Femur (tissue), 1 donor: ENCODE data around the gene COL11A2.

Experiments used
- DNase-seq: peaks from one replicate; pipeline ENCODE4 v3.0.0-alpha.2; 2017

The COL11A2 gene

DNA sequence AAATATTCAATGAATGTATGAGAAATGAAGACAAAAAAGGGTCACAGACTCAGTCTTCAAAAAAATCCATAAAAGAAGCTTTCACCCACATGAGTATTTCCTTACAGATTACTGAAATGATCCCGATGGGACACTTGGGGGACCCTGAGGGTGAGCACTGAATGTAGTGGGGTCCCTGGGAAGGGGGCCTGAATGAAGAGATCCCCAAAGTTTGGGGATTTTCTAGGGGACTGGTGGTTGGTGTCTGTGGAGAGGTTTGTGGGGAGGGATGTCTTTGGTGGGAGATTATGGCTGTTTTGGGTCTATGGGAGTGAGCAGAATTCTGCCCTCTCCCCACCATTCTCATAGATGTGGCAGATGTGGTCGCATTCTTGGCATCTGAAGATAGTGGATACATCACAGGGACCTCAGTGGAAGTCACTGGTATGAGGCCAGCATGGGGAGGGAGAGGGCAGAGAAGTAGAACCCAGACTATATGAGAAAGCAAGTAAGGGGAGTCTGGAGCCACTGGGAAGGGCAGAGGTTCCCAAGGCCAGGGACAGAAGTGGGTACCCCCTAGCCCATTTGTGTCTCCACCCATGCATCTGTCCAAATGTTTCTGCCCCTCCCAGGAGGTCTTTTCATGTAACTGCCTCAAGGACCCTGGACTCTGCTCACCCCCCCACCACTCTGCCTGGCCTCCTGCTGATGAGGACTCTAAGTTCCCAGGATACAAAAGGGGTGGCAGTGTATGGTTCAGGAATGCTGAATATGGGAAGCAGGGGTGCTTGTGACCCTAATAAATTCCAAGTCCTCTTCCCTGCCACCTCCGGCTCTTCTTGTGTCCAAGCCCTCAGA lies 14.0 kb upstream of the COL11A2 start:
- DNase-seq, result no peak

DNA sequence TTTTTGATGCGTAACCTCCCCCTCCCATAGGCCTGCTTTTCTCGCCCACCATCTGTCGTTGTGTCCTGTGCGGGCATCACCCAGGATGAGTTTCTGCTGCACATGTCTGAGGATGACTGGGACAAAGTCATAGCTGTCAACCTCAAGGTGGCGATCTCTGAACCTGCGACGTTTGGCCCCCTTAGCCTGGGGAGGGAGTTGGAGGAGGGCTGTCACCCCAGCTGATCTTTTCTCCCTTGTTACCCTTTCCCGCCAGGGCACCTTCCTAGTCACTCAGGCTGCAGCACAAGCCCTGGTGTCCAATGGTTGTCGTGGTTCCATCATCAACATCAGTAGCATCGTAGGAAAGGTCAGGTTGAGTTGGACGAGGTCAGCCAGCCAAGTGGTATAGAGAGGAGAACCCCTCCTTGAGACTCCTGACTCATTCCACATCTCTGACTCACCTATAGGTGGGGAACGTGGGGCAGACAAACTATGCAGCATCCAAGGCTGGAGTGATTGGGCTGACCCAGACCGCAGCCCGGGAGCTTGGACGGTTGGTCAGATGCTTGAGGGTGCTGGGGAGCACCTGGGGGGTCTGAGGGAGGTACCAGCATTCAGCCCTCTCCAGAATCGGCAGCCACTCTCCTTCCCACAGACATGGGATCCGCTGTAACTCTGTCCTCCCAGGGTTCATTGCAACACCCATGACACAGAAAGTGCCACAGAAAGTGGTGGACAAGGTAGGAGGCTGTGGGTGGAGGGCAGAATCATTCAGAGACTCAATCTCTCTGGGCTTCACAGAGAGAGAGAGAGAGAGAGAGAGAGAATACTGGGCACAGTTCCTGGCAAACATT lies 13.1 kb upstream of the COL11A2 start:
- no peak for DNase-seq

DNA sequence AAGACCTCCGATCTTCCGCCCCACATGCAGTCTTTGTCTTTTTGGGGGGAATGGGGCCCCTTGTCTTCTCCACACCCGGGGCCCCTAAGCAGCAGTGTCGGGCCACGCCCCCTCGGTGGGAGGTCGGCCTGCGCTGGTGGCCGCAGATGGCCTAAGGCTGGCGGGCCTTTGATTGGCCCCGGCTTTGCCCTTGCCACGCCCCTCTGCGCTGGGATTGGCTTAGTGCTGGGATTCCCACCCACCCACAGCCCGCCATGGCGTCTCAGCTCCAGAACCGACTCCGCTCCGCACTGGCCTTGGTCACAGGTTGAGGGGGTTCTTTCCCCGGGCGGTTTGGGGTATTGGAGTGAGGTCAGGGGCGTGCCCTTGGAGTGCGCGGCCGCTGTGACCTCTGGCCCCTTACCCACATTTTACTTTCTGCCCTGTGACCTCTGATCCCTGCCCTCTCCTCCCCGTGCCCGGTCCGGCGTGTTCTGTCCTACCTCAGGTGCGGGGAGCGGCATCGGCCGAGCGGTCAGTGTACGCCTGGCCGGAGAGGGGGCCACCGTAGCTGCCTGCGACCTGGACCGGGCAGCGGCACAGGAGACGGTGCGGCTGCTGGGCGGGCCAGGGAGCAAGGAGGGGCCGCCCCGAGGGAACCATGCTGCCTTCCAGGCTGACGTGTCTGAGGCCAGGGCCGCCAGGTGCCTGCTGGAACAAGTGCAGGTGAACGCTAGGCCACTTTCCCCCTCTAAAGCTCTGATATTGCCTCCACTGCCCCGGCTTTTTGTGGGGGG lies 12.3 kb upstream of the COL11A2 start, which contains the start of gene HSD17B8:
Gene HSD17B8, plus strand, starts transcription at position 241 of the 776 bp plus-strand sequence. Its CDS starts 14 bp downstream, at position 255.
- DNase-seq, result peak; percentile 96

DNA sequence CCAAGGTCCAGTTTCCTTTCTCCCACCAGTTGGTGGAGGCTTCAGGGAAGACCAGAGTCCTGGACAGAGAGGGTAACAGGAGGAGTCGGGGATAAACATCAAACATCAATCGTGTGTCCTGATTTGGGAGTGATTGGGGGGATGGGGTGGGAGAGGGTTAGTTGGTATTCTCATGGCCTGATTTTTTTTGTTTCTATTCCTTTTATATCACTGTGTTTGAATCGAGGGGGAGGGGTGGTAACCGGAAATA lies 11.8 kb upstream of the COL11A2 start:
- no peak for DNase-seq

DNA sequence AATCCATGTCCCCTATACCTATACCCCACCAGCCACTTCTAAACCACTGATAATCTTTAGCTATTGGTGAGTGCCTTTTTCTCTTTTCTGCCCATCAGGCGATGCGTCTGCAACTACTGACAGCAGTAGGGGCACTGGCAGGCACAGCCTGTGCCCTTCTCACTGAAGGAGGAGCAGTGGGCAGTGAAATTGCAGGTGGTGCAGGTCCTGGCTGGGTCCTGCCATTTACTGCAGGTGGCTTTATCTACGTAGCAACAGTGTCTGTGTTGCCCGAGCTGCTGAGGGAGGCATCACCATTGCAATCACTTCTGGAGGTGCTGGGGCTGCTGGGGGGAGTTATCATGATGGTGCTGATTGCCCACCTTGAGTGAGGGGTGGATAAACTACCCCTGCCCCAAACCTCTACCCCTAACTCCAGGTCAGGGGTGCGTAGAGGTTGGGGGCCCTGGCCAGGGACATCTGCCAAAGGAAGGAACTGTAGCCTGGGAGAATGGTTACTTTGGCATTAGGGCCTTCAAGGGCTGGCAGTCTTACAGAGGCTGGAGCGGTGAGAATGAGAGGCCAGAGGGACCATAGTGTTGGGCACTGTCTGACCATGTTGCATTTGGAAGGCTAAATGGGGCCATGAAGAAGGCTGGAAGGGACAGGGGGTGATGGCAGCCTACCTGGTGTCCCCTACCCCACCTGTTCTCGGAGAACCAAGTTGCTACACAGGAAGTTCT lies 11.3 kb upstream of the COL11A2 start:
- no peak for DNase-seq

DNA sequence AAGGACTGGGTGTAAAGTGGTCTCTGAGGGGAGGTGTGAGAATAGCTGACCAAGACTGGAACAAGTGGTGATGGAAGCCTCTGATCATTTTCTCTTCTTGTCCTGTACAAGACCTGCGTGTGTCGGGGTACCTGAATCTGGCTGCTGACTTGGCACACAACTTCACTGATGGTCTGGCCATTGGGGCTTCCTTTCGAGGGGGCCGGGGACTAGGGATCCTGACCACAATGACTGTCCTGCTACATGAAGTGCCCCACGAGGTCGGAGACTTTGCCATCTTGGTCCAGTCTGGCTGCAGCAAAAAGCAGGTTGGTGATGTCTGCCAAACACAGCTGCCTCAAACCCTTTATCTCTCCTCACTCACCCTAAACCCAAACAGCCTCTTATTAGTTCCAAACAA lies 10.5 kb upstream of the COL11A2 start:
- no peak for DNase-seq

DNA sequence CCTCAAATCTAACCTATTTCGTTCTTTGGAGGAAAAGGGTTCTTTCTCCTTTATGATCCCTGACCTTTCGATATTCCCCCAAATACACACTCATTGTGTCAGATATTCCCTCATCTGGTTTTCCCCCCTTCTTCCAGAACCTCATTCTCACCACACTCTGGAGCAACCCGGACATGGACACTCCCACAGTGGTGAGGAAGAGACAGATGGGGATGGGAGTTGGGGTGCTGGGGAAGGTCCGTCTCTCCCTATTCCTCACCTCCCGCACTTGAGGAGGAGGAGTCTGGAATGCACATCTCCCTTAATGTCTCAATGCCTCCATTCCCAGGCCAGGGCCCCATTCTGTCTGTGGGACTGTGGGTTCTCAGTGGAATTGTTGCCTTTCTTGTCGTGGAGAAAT lies 9.7 kb upstream of the COL11A2 start:
- DNase-seq, result no peak

DNA sequence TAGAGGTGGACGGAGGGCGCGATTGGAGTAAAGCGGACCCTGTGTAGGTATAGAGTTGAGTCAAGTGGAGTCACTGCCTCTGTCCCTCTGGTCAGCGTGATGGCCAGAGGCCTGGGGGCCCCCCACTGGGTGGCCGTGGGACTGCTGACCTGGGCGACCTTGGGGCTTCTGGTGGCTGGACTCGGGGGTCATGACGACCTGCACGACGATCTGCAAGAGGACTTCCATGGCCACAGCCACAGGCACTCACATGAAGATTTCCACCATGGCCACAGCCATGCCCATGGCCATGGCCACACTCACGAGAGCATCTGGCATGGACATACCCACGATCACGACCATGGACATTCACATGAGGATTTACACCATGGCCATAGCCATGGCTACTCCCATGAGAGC lies 8.9 kb upstream of the COL11A2 start:
- no peak for DNase-seq

DNA sequence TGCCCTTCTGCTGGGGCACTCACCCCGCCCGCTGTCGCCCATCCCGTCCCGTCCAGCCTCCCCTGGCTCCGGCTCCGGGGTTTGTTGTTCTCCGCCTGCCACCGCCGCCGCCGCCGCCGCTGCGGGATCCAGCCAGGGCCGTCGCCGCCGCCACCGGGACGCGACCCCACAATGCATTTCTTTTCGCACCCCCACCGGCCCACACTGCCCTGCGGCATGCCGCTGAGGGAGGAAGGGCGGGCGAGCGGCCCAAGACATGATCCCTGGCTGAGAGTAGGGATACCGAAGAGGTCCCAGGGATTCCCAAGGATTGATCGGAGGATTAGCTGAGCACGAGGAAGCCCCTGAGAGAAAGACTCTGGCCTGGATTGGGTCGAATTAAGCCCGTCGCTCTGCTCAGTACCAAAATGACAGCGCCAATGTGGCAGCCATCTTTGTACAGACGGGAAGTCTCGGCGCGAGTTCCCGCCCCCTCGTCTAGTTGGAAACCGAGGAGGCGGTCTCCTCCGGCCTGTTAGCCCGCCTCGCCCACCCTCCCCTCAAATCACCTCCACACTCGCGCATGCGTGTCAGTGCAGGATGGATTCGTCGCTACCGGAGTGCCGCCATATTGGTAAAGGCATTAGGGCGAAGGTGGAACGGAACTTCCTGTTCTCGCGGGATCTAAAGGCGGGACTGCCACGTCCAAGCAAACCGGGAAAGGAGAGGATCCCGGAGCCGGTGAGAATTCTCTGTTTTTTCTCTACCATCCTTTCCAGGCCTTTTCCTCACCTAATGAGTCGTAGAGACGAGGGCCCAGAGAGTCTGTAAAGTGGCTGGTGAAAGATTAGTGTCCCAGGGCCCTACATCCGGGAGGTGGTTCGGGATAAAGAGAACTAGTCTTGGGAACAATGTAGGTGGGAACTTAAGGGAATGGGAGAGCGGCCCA lies 8.2 kb upstream of the COL11A2 start, which contains the start of the genes RXRB and SLC39A7:
Gene RXRB, minus strand, starts transcription at position 447 of the 928 bp plus-strand sequence. Its CDS starts 189 bp downstream, at position 258.
Gene SLC39A7, plus strand, starts transcription at position 649 of the 928 bp plus-strand sequence. CDS start 379 bp downstream, outside the sequence.
- peak; percentile 100 for DNase-seq

DNA sequence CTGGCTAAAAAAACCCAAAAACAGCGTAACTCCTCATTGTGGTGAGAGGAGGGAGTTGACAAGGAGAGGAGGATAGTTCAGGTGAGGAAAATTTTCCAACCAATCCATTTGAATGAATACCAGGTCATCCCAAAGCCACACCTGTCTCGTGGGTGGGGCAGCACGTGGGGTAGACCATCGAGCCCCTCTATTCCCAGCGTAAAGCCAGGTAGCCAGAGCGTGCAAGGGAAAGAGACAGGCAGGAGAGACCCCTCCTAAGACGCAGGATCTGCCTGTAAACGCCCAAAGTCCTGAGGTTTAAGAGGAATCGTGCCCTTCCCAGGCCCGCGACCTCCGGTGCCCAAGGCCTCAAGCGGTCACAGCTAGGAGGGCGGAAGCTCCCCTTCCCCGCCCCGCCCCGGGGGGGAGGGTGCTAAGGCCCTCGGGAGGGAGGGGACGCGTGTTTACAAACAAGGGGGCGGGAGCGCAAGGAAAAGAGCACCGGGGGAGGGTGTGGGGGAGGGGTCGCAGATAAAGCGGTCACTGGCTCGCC lies 7.5 kb upstream of the COL11A2 start:
- no peak for DNase-seq

DNA sequence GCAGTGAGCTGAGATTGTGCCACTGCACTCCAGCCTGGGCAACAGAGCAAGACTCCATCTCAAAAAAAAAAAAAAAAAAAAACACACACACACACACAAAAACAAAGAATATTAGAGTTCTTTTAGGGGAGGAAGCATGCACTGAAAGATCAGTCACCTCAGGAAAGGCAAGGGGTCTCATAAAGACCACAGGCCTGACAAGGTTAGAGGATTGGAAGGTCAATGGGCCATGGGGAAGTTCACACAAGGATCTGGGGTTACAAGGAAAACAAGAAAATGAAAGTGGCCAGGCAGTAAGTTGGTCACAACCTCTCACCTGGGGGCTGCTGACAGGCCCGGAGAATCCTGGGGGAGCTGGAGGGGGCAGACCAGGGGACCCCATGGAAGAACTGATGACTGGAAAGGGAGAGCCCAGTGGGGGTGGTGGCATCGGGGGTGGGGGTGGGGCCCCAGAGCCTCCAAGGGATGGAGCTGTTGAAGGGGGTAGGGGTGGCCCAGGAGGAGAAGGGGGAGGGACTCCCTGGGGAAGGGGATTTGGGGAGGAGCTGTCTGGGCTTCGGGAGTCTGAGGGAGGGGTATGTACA lies 6.7 kb upstream of the COL11A2 start:
- DNase-seq, result no peak

DNA sequence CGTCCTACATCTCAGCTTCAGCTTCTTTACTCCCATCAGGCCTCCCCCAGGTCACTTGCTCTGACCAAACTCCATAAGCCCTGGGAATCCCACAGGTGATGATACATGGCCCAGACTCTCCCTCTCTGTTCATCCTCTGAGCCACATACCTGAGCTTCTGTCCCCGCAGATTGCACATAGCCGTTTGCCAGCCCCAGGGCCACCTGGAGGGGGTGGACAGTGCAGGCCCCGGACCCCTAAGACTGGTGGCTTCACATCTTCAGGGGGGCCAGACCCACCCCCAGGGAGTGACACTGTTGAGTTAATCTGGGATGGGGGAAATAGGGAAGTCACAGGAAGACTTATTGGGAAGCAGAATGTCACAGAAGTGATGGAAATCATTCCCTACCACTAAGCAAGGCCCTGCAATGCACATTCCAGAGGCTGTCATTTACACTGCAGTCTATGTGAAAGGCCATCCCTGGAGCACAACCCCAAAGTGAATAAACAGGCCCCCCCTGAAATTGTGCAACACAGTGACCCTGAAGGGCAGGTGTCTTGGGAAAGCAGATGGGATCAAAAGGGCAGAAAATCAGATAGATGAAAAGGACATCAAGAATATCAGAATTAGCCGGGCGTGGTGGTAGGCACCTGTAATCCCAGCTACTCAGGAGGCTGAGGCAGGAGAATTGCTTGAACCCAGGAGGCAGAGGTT lies 6.0 kb upstream of the COL11A2 start:
- no peak for DNase-seq

DNA sequence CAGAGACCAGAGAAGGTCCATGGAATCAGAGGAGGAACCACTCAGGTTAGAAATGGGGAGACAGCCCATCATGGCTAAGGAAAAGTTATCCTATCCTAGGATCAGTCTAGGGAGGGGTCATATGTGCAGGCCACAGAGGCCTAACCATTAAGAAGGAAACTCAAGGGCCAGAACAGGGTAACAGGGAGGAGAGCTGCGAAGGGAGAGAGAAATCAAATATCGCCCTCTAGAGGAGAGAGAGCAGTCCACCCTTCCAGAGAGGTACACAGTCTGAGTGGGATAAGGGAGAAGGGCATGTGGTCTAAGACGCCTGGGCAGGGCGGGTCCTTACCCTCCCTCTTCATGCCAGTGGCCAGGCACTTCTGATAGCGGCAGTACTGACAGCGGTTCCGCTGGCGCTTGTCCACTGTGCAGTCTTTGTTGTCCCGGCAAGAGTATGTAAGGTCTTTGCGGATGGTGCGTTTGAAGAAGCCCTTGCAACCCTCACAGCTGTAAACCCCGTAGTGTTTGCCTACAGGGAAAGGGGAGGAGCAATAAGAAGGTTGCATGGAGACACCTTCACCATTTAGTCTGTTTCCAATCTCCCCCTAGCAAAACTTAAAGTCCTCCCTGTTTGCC lies 5.3 kb upstream of the COL11A2 start:
- DNase-seq, result no peak

DNA sequence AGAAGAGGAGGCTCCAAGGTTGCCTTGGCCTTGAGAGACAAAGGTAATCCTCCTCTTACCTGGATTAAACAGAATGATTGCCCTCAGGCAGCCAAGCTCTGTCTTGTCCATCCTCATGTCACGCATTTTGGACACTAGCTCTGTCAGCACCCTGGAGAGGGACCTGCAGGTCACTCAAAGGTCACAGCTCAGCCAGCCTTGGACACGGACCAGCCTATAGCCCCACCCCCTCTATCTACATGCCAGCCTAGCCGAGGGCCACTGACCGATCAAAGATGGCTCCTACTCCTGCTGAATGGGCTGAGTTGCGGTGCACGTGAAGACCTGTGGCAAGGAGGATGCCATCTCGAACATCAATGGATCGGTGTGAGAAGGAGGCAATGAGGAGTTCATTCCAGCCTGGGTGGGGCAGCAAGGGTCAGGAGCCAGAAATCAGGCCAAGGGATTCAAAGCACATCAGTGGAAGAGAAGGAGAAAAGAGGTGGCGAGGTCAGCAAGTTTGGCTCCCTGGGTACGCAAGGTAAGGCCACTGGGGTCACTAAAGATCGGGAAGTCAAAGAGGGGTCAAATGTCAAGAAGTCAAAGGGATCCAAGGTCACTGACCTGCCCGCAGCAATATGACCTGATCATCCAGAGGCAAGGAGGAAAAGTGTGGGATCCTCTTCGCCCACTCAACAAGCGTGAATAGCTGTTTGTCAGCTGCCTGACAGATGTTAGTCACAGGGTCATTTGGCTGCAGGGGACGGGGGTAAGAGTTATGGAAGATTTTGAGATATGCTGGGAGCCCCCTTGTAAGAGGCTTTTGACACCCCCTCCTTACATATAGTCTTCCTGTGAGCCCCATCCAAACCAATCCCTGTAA lies 3.3 kb upstream of the COL11A2 start:
- no peak for DNase-seq

DNA sequence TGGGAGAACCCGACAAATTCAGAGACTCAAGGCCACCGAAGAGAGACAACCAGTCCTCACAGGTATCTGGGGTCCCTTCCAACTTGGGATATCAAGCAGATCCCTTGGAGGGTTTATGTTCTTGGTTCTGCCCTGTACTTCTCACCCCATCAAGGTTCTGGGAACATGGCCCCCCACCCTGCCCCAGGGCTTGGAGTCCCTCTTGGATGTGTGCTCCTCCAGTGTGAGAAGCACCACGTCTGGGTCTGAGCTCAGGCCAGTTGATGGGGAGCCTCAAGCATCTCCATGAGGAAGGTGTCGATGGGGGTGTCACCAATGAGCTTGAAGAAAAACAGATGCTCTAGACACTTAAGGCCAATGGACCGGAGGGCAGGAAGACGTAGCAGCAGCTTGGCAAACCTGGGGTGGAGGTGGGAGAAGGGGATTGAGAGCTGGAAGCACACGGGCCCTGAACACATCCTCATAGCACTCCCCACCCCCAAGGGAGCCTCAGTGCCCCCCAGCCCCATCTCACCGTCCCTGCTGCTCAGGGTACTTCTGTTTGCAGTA lies 2.2 kb upstream of the COL11A2 start:
- DNase-seq, result no peak

DNA sequence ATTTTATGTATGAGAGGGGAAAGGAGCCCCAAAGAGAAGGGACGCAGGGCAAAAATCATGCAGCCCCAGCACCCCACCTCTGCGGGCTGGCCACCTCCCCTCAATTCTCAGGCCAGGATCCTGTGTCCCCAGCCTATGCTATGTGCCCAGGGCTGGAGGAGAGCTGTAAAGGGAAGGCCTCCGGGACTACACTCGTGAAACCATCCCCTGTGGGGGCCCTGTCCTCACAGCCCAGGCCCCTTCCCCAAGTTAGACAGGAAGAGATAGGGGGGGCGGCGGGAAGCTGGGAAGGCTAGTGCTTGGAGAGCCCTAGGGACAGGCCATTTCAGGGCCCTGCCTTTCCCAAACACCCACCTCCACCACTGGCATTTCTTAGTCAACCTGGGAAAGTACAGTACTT lies 1.4 kb upstream of the COL11A2 start:
- DNase-seq, result no peak

DNA sequence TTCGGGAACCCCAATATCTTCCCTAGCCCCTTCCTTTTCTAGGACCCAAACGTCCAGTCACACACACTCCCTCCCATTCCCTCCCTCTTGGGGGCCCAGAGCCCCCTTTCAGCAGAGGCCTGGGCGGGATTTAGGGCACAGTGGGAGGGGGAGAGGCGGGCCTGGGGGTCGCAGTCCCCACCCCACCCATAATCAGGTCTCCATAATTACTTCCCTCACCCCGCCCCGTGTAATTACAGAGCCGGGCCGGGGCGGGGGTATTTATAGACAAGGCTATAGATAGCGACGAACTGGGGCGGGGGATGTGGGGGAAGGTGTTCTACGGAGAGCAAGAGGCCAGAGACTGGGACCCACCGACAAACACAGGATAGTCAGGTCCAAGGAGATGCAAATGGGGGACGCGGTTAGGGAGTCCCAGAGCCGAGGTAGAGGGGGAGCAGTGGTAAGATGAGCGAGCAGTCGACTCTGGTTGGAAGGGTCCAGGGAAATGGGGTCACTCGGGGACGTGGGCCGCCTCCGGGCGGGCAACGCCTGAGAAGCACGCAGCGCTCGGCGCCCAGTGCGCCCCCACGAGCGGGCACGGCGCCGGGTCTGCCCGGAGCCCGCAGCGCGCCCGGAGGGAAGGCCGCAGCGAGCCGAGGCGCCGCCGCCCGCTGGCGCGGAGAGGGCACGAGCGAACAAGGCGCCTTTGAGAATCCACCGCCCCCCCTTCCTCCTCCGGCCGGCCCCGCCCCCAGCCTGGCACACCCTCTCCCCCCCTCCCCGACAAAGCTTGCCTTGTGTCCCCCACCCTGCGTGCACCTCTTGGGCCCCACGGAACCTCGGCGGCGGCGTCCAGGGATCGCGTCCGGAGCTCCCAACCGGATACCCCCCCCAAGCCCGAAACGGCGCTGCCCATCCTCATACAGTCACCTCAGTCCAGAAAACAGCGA lies 670 bp upstream of the COL11A2 start:
- peak; percentile 79 for DNase-seq
